ENCODE data around the gene TBCD. TPM values are rescaled to one million over a fixed set of nuclear protein-coding genes. Genes with fewer than 3 reads are reported as not detected.
"Not testable (repeated sequence)": the region's sequence is repeated elsewhere in the genome, so short reads cannot be mapped to it uniquely, and the experiment has no call there.

The TBCD gene
- total and polyA plus RNA-seq, 8 donors, result 28.7 to 161 (median 40.0) TPM

DNA sequence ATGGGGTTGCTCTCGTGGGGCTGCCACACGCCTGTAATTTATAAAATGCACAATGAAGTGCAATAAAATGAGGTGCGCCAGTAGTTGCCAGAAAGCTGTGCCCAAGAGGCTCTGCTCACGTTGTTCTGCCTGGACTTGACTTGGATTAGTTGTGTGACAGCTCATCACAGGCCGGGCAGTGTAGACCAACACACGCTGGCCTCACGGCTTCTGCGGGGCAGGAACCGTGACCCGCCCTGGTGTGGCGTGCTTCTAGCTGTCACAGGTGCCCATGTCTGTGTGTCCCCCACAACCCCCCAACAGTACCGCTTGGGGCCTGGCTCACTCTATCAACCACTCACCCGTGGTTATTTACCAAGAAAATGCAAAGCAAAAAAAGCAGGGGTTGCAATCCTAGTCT, 200.2 kb downstream of the TBCD start:
- Histone ChIP-seq H3K27me3 (no peaks in the 10 kb centered on the region), H3K4me1 (no peaks in the 10 kb centered on the region), H3K4me3 (no peak overlapping the region), H3K36me3 (no peaks in the 10 kb centered on the region), H3K27ac (no peak overlapping the region), H3K9me3 (no peaks in the 10 kb centered on the region)
- ATAC-seq (no peak), DNase-seq (peak in 1 of 6 donors; percentile 43), FAIRE-seq (no peak)
- 94 to 96% methylated on average over 13 of the region's 13 CpGs for WGBS, 2 donors
- TF ChIP-seq, protein P1, sequence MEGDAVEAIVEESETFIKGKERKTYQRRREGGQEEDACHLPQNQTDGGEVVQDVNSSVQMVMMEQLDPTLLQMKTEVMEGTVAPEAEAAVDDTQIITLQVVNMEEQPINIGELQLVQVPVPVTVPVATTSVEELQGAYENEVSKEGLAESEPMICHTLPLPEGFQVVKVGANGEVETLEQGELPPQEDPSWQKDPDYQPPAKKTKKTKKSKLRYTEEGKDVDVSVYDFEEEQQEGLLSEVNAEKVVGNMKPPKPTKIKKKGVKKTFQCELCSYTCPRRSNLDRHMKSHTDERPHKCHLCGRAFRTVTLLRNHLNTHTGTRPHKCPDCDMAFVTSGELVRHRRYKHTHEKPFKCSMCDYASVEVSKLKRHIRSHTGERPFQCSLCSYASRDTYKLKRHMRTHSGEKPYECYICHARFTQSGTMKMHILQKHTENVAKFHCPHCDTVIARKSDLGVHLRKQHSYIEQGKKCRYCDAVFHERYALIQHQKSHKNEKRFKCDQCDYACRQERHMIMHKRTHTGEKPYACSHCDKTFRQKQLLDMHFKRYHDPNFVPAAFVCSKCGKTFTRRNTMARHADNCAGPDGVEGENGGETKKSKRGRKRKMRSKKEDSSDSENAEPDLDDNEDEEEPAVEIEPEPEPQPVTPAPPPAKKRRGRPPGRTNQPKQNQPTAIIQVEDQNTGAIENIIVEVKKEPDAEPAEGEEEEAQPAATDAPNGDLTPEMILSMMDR (IDR thresholded peaks at IDR 0.05), result no peak
- intact Hi-C loops (cut with DNase I), result no loop called here

DNA sequence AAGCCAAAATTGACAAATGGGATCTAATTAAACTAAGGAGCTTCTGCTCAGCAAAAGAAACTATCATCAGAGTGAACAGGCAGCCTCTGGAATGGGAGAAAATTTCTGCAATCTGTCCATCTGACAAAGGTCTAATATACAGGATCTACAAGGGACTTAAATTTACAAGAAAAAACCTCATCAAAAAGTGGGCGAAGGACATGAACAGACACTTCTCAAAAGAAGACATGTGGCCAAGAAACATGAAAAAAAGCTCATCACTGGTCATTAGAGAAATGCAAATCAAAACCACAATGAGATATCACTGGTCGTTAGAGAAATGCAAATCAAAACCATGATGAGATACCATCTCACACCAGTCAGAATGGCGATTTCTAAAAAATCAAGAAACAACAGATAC, 203.2 kb downstream of the TBCD start:
- H3K27ac ChIP-seq; H3K4me3 ChIP-seq; DNase-seq; ATAC-seq; intact Hi-C loops (cut with DNase I); H3K9me3 ChIP-seq; FAIRE-seq; H3K4me1 ChIP-seq; H3K27me3 ChIP-seq; H3K36me3 ChIP-seq: not testable (repeated sequence)
- WGBS, 2 donors, result 83 to 86% methylated on average over 3 of the region's 3 CpGs

DNA sequence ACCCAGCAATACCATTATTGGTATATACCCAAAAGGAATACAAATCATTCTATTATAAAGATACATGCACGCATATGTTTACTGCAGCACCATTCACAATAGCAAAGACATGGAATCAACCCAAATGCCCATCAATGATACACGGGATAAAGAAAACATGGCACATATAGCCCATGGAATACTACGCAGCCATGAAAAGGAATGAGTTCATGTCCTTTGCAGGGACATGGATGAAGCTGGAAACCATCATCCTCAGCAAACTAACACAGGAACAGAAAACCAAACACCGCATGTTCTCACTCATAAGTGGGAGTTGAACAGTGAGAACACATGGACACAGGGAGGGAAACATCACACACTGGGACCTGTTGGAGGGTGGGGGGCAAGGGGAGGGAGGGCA, 203.8 kb downstream of the TBCD start:
- DNase-seq; intact Hi-C loops (cut with DNase I); H3K36me3 ChIP-seq; H3K4me3 ChIP-seq; H3K4me1 ChIP-seq; FAIRE-seq; ATAC-seq; H3K27ac ChIP-seq; H3K9me3 ChIP-seq; H3K27me3 ChIP-seq: not testable (repeated sequence)
- 92 to 97% methylated on average over 4 of the region's 4 CpGs for WGBS, 2 donors

DNA sequence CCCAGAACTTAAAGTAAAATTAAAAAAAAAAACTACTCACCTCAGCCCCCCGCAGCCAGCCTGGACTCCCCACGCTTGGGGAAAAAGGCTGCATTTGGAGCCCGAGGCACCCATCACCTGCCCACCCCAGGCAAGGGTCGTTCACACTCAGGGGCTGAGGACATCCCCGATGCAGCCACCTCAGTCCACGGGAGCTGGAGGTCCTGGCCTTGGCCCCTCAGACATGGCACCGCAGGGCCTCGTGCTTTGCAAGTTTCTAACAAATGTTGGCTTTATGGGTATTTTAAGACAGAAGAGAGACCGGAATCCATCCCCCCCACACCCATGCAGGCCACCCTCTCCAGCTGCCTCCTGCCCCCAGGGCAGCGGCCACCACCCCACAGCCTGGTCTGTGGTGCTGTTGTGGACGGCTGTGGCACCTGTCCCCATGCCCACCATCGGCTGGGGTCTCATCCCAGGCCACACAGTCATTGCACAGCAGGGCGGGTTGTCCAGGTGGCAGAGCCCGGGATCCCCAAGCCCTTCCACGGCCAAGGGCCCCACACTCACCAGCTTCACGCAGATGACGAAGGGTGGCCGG, 204.4 kb downstream of the TBCD start:
- TF ChIP-seq, protein P1 (IDR thresholded peaks at IDR 0.05), result no peak
- no peaks in the 10 kb centered on the region for H3K36me3 ChIP-seq
- ATAC-seq (no peak), FAIRE-seq (no peak), DNase-seq (peak in 2 of 6 donors; percentile 34 to 47)
- intact Hi-C loops (cut with DNase I), result no loop called here
- no peaks in the 10 kb centered on the region for H3K9me3 ChIP-seq
- 95 to 96% methylated on average over 18 of the region's 18 CpGs for WGBS, 2 donors
- H3K27ac ChIP-seq, result no peak overlapping the region
- H3K4me3 ChIP-seq, result no peak overlapping the region
- no peaks in the 10 kb centered on the region for H3K4me1 ChIP-seq
- no peaks in the 10 kb centered on the region for H3K27me3 ChIP-seq

DNA sequence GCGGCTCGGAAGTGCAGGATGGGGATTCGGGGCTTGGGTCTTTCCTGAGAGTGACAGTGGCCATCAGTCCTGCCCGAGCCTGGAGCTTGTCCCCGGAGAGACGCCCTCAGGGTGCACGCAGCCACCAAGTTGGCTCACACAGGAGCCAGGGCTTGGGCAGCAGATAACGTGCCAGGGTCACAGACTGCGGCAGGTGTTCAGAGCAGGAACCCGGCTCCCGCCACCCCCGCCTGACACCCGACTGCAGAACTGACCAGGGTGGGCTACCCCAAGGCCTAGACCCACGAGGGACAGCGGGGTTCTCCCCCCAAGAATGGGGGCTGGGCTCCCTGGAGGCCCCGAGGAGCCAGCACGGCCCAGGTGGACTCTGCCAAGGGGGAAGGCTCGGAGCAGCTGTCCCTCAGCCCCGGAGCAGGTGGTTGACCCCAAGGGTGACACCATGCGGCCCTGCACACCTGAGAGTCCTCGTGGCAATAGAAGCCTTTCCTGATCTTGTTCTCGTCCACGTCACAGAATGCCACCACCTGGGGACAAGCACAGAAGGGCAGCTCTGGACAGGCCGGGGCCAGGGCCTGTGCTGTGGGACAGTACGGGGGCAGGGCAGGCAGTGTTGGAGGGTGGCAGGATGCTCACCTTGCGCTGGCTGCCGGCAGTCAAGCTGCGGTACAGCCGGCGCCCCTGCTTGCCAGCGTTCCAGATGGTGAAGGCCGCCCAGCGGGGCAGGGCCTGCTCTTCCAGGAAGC, 205.0 kb downstream of the TBCD start:
- FAIRE-seq, result no peak
- no peaks in the 10 kb centered on the region for H3K27me3 ChIP-seq
- DNase-seq, result peak in 2 of 6 donors; percentile 55 to 60
- ATAC-seq, result peak; percentile 16 to 73 (median 66)
- no peaks in the 10 kb centered on the region for H3K9me3 ChIP-seq
- intact Hi-C loops (cut with DNase I), result no loop called here
- no peaks in the 10 kb centered on the region for H3K4me1 ChIP-seq
- no peak overlapping the region for H3K27ac ChIP-seq
- no peaks in the 10 kb centered on the region for H3K36me3 ChIP-seq
- H3K4me3 ChIP-seq, result no peak overlapping the region
- WGBS, 2 donors, result 83% methylated on average over 33 of the region's 33 CpGs
- TF ChIP-seq, protein P1 (IDR thresholded peaks at IDR 0.05), result no peak

DNA sequence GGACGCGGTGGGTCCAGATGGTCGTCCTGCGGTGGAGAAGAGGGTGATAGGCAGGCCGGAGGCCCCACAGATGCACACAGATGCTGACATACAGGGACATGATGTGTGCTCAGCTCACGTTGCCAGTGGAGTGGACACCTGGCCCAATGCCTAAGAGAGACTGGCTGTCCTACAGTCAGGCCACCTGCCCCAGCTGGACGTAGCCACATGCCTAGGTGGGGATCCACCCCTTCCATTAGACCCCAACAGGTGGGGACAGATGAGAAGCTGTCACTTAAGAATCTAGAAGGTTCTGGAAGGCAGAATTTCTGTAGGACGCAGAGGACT, 205.6 kb downstream of the TBCD start:
- TF ChIP-seq, protein P1 (IDR thresholded peaks at IDR 0.05), result no peak
- H3K36me3 ChIP-seq, result no peaks in the 10 kb centered on the region
- no peak overlapping the region for H3K27ac ChIP-seq
- no peaks in the 10 kb centered on the region for H3K9me3 ChIP-seq
- peak in 3 of 4 donors; percentile 29 to 44 (median 38) for ATAC-seq
- intact Hi-C loops (cut with DNase I), result no loop called here
- WGBS, 2 donors, result 73 to 75% methylated on average over 8 of the region's 8 CpGs
- H3K27me3 ChIP-seq, result no peaks in the 10 kb centered on the region
- no peak for FAIRE-seq
- DNase-seq, result no peak
- H3K4me1 ChIP-seq, result no peaks in the 10 kb centered on the region
- no peak overlapping the region for H3K4me3 ChIP-seq
